GM18498 (cell line): Measurements from ENCODE around the gene KRTAP17-1.
A peak's percentile ranks its signal among the peaks of the same experiment; 100 is the strongest.

Experiments
- ATAC-seq: cut with Tn5 transposase; IDR thresholded peaks from one replicate; pipeline ENCODE4 v1.9.1; 2021; ENCODE audit warnings: mild to moderate bottlenecking, moderate library complexity; ENCODE audit not compliant: unreplicated experiment

The KRTAP17-1 gene

DNA sequence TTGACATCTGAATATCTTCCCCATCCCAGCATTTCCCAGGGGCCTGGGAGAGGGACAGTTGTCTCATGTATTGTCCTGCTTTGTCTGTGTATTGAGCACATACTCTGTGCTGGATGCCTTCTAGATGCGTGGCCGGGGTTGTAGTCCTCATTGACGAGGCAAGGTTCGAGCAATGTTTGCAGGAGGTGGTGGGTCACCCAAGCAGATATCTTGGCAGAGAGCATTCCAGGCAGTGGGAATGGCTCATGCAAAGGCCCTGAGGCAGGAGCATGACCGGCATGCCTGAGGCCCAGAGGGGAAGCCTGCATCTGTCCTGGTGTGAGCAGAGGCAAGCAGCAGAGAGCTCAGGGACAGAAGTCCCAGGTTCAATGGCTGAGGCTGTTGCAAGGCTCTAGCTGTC lies 17.6 kb upstream of the KRTAP17-1 start:
- ATAC-seq, result no peak

DNA sequence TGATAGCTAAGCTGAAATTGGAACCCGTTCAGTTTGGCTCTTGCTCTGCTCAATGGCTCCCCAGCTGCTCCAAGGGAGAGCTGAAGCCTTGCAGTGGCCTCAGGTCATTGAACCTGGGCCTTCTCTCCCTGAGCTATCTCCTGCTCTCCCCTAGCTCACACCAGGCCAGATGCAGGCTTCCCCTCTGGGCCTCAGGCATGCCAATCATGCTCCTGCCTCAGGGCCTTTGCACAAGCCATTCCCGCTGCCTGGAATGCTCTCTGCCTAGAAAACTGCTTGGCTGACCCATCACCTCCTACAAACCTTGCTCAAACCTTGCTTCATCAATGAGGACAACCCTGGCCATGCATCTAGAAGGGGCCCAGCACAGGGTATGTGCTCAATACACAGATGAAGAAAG lies 16.7 kb upstream of the KRTAP17-1 start:
- no peak for ATAC-seq

DNA sequence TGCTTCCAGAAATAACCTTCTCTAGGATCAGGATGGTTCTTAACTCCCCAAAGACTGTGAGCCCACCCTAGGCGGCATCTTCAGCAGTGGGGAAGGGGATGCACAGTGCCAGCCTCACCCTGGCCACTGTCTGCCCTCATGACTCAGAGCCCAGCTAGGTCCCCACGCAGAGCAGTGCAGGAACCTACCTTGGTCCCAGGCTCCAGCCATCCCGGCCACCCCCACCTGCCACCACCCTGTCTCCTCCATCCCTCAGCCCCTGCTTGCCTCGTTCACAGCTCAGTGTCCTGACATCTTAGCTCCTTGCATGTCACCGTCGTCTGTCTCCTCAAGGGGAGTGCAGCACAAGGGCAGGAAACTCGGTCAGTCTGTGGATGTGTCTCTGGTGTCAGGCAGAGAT lies 16.1 kb upstream of the KRTAP17-1 start:
- ATAC-seq, result no peak

DNA sequence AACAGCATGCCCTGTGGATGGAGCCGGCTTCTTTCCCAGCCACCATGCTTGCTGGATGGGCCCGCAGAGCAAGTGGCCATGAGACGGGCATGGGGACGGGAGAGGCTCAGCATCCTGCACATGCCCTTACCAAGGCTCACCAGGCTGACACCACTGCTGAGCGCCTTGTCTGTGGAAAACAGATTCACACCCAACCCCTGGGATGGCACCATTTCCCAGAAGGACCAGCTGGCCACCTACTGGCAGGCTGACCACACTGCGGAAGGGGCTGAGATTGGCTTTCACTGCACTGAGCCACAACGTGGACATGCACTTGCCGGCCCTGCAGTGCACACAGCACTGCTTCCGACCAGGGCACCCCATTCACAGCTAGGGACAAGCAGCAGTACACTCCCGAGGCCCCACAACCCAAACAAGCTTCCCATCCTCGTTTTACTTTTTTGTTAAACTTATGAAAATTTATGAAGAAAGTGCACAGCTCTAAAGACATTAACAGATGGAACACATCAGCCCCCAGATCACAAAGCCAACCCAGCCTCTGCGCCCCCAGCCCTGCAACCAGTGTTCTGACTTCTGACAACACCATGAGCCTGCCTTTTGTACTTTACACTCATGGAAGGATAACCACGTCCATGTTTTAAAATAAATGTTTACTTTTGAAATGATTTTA lies 13.9 kb upstream of the KRTAP17-1 start:
- ATAC-seq, result no peak

DNA sequence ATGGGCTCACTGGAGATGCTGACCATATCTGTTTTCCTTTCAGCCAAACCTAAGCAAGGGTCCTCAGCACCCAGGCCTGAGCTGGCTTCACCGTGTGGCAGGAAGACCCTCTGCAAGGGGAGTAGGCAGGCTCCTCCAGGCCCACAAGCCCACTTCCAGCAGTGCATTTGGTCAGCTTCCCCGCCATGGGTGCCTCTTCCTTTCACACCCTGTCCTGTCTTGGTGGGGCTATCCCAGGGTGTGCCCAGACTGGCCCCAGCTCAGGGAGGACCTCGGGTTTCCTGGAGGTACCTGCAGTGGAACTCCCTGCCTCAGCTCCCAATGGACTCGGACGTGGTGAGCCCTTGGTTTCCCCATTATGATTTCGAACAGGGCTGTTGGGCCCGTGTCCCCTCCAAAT lies 12.7 kb upstream of the KRTAP17-1 start:
- ATAC-seq, result no peak

DNA sequence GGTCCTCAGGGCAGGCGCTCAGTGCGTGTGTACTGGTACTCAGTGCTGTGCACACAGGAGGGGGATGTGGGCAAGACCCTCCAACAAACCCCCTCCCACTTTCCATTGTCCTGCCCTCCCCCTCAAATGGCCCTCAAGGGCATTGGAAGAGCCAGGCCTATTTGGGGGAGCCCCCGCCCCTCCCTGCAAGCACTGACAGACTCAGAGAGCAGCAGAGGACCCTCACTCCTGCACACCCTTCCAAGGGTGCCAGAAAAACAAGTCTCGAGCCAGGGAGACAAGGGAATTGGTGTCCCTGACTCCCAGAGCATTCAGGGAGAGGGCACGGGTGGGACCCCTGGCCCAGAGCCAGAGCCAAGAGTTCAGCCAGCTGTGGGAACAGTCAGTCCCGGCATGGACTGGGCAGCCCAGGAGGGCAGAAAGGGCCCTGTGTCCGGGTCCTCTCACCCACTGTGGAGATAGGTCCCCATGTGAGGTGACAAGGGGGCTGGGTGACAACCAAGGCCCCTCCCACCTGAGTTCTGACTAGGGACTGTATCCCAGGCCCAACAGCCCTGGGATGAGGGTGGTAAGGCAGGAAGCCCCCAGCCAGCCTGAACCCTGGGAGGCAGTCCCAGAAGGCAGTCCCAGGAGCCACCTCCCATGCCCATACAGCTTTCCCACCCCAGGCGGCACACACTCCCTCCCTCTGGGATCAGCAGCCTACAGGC lies 12.1 kb upstream of the KRTAP17-1 start:
- ATAC-seq, result no peak

DNA sequence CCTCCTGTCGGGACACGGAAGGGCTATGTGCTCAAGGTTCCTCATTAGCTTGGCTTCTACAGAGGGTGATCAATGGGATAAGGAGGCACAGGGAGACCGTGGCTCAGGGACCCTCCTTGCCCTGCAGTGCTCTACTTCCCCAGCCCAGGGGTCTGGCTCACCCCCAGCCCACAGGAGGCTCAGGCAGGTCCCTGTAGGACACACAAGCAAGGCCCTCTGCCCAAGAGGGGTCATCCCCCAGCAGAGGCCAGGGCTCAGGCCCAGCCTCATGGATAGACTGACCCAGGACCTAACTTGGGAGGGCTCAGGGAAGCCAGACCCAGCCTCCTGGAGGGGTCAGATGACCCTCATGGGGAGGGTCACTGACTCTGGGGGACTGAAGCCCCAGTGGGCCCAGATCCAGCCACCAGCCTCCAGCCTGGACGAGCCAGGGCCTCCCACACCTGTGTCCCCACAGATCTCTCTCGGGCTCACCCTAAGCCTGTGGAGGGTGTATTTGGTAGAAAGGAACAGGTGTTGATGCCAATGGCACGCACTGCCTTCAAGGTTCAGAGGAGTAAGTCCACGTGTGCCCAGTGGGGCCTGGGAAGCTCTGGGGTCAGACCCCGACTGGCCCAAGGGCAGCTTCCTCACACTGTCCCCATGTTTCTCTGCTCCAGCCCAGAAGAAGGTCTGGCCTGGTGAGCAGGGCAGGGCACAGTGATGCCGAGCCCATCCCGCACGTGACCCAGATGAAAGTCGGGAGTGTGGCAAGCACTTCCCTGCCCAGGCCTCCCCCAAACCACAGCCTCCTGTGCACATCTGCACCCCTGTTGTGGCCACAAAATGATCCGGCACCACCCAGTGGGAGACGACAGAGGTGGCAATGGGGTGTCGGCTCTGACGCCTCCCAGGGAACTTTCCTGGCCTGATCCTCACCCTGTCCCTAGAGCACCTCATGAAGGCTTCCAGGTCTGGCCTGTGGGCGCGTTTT lies 10.9 kb upstream of the KRTAP17-1 start:
- ATAC-seq, result no peak

DNA sequence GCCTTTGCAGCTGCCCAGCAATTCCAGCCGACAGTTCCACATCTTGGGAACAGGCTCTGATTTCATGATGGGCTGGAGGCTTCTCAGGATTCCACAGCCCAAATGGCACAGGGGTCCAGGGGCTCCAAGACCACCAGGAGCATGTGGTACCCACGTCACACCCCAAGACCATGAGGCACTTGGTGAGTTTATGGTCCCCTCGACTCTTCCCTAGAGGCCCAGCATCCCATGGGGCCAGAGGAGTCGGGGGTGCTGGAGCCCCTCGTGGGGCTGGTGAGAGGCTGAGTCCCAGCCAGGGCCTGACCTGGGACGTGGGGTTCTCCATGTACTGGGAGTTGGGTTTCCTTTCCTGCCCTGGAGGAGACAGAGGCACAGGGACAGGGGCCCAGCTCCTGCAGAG lies 10.1 kb upstream of the KRTAP17-1 start:
- no peak for ATAC-seq

DNA sequence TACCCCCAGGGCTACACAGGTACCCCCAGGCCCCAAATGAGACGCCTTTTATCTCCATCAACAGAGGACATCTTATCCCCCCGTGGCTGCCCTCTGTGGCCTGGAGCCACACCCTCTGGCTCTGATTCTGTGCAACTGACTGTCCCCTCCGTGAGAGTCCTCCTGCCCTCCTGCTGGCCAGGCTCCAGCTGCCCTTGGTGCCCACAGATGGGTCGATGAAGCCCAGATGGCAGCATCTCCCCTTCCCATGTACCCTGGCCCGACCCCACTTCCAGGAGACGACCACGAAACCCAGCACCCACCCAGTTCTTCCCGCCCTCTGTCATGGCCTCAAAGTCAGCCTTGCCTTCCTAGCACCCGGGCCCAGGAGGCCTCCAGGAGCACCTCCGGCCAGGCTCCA lies 9.6 kb upstream of the KRTAP17-1 start:
- no peak for ATAC-seq

DNA sequence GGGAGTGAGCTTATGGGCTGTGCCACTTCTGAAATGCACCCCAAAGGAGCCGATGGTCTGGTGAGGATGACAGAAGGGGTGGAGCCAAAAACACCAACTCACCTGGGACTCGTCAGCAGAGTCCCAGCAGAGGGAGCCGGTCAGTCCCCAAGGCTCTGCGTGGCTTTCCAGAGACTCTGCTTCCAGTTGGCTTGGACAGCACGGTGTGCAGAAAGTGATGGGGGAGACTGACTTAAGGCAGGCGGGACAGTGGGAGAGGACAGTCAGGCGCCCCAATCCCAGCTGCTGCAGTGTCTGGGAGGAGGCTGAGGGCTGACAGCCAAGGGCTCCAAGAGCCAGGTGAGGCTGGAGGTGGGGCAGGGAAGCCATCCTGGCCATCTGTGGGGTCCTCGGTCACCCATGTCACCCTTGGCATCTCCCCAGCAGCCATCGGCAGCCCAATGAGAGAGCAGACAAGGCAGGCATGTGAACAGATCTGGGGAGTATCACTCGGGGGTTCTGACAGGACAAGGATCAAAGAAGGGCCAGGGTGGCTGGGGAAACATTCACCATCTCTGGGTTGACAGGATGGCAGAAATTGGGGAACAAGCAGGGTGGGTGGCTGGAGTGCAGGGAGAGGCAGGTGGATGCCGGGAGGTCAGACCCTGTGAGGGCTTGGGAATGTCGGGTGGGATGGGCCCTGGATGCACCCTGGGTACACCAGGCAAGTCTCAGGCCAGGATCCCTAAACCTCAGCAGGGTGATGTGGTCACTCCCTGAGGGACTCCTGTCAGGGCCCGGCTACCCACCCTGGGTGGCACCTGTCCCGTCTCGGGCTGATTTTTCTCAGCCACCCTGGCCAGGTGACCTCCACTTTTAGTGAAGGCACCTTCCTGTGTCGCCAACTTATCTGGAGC lies 8.9 kb upstream of the KRTAP17-1 start:
- ATAC-seq, result no peak

DNA sequence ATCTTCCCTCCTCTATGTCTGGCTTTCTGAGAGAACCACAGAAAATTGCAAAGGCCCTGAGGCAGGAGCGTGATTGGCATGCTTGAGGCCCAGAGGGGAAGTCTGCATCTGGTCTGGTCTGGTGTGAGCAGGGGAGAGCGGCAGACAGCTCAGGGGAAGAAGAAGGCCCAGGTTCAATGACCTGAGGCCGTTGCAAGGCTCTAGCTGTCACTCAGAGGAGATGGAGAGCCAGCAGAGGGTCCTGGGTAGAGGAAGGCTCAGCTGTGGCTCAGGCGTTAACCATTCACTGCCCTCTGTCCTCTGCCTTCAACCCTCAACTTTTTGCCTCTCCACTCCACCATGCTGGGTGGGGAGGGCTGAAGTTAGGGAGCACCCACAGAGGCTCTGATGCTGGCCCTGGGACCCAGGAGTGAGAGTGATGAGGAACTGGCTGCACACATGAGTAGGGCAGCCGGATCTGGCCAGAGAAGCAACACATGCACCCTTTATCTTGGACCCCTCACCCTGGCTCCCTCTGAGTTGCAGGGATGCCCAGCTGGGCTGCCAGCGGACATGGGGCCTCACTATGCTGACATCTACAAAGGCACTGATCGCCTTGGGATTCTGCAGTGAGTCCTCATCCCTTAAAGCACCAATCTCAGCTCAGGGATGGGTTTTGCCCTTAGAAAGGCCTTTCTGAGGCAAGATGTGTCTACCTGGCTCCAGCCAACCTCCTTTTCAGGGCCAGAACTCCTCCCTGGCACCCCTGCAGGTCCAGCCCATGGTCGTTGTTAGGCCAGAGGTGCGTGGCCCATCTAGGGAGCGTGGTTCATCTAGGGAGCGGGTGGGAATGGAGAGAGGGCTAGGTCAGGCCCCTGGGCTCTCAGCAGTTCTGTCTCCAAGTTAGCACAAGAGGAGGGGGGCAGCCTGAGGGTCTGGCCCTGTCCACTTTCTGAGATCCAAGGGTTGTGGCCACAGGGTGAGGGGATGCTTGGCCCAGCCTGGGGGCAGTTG lies 7.7 kb upstream of the KRTAP17-1 start:
- no peak for ATAC-seq

DNA sequence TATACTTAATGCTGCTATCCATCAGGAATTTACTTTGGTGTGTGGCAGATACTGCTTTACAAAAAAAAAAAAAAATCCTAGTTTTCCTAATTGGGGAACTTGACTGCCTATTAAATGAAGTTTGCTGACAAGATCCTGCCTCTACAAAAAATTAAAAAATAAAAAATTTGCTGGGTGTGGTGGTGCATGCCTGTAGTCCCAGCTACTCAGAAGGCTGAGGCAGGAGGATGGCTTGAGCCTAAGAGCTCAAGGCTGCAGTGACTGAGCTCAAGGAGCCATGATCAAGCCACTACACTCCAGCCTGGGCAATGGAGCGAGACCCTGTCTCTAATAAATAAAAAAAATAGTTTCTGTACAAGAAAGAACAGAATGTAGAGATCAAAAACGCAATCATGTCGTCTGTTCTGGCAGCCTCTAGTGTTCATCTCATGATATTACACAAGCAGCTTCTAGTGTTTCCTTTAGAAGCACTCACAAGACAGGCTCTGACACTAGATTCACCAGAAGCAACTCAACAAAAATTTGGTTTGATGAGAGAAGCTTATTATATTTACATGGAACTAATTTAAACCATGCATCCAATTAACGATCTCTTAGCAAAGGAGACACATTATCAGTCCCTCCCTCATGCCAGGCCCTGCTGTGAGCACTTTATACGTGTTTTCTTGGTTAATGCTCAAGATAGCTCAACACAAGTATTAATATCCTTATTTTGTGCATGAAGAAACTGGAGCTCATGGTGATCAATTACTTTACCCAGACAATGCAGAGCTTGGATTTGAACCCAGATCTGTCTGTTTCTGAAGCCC lies 6.8 kb upstream of the KRTAP17-1 start:
- no peak for ATAC-seq

DNA sequence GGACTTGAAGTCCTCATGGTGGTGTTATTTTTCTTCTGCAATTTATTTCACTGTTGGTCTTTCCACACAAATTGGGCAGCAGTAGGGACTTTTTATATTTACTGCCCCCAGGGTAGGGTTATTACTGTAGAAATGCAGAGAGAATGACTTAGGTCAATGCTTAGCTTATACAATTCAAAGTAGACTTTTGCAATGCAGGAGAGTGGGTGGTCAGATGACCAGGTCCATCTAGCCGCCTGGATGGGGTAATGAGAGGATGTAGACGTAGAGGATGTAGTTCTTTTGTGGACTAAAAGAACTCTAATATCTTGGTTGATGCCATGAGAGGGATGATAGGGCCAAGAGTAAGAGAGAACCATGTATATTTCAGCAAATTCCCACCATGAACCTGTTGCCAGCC lies 2.7 kb upstream of the KRTAP17-1 start:
- no peak for ATAC-seq

DNA sequence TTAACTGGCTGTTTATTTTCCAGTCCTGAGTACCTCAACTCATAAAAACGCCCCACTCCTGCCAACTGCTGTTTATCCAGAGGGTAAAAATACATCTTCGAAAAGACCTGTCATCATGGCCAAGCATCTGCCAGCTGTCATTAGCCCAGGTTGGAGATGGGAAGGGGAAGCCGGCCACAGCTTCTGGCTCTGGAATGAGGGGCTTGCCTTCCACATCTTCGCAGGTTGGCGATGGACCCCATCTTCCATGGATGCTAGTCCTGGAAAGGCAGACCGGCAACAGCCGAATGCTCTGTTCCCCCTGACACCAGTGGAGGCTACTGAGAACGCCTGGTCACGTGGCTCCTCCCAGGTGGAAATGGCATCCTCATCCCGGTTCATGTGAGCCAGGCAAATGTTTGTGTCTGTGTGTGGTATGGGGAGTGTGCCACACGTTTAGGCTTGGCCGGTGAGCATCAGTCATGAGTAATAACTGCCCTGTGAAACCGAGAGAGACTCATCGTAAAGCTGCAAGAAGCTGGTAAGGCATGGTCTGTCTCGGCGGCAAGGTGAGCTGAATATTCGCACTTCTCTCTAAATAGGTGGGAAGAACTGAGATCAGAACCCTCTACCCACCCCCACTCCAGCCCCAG lies 420 bp upstream of the KRTAP17-1 start:
- ATAC-seq, result no peak

DNA sequence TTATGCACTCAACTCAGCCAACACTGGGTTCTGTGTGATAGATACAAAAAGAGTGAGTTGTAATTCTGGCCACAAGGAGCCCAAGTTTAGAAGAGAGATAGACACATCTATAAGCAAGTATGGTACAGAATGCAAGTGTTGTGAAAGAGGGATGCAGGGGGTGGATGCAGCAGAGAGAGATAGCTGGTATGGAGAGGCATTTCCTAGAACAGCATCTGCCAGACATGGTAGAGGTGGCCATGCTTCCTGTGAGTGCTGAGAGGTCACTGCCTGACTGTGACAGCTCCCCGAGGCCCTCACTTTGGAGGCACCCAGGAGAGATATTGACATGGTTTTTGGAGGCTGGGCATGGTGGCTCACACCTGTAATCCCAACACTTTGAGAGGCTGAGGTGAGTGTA lies 4.4 kb downstream of the KRTAP17-1 start:
- no peak for ATAC-seq

DNA sequence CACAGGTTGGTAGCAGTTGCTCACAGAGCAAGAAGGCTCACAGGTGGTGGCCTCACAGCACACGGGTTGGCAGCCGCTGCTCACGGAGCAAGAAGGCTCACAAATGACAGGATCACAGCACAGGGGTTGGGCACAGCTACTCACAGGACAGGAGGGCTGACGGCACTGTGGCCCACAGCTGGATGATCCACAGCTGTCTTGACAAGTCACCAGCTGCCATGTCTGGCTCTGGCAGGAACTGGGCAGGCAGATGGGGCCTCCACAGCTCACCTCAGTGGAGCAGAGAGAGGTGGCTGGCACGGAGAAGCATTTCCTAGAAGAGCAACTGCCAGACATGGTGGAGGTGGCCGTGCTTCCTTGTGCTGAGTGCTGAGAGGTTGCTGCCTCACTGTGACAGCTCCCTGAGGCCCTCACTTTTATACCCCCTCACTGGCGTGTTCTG lies 6.6 kb downstream of the KRTAP17-1 start, which contains the start of gene KRTAP16-1:
TSS of gene KRTAP16-1 (minus strand) at position 392 of the 442 bp plus-strand sequence. CDS start at position 336, 56 bp downstream.
- peak; percentile 37 for ATAC-seq

DNA sequence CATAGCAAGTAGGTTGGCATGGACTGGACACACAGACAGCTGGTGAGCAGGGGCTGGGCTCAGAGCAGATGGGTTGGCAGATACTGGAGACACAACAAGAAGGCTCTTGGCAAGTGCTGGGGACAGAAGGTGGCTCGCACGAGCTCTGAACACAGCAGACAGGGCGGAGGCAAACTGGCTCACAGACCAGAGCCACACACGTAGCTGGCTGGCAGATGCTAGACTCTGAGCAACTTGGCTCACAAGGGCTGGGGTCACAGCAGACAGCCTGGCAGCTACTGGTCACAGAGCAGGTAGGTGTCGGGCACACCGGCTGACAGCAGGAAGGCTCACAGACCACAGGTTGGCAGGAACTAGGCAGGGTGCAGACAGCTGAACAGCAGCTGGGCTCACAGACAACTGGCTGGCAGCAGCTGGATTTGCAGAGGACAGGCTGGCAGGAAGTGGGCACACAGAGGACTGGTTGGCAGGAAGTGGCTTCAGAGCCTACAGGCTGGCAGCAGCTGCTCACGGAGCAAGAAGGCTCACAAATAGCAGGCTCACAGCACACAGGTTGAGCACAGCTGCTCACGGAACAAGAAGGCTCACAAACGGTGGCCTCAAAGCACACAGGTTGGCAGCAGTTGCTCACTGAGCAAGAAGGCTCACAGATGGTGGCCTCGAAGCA lies 7.1 kb downstream of the KRTAP17-1 start:
- ATAC-seq, result peak; percentile 75
